Measurements from ENCODE around the gene TAF11. TPM values are rescaled to one million over a fixed set of nuclear protein-coding genes. Genes with fewer than 3 reads are reported as not detected.

Gene TAF11
- total RNA-seq, 1 donor from 2014 or later = 33.8 TPM

DNA sequence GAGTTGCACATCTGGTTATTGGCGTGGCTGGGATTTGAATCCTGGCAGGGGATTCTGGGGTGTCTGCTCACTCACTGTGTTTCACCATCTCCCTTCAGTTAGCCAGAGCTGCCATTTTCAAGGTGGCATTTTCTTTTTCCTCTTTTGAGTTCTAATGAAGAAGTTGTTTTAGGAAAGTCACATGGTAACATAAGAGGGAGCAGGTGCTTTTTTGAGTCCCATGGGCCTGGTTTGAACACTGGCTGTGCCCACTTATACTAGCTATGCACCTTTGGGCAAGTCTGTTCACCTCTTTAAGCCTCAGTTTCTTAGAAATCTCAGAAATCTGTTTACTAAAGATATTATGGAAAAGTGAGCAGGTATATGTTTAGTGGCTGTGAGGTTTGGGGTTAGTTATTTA, 40.9 kb upstream of the TAF11 start:
- Mint-ChIP-seq H3K4me3 (ENCODE audit: unreplicated experiment) (no peak overlapping the region), H3K27ac (ENCODE audit: unreplicated experiment) (no peak overlapping the region), H3K4me1 (ENCODE audit: unreplicated experiment) (peaks cover 3% of the 10 kb centered on the region), H3K27me3 (ENCODE audit: unreplicated experiment) (no peaks in the 10 kb centered on the region), H3K36me3 (ENCODE audit: unreplicated experiment) (no peaks in the 10 kb centered on the region), H3K9me3 (ENCODE audit: unreplicated experiment) (no peaks in the 10 kb centered on the region)
- TF ChIP-seq CTCF (IDR thresholded peaks at IDR 0.05) = no peak
- DNase-seq (ENCODE audit: extremely low spot score, unreplicated experiment) = no peak

DNA sequence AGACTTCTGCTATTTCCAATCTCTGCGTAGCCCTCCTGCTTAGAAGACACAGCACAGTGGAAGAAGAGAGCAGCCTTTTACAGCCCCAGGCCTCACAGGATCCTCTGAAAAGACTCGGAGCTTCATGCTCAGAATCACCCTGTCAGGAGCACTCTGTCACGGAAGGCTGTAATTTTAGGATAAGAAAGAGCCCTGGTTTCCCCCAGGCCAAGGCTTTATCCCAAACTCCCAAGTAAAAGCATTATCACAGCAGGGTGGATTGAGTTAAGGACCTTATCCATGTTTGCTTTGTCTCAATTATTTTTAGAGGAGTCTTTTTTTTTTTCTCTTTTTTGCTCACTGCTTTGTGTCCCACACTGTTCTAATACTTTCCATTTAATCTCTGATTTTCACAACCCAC, 40.4 kb upstream of the TAF11 start:
- Mint-ChIP-seq H3K4me3 (ENCODE audit: unreplicated experiment) (no peak overlapping the region), H3K27me3 (ENCODE audit: unreplicated experiment) (no peaks in the 10 kb centered on the region), H3K9me3 (ENCODE audit: unreplicated experiment) (no peaks in the 10 kb centered on the region), H3K4me1 (ENCODE audit: unreplicated experiment) (peaks cover 3% of the 10 kb centered on the region), H3K27ac (ENCODE audit: unreplicated experiment) (no peak overlapping the region), H3K36me3 (ENCODE audit: unreplicated experiment) (no peaks in the 10 kb centered on the region)
- TF ChIP-seq CTCF (IDR thresholded peaks at IDR 0.05) = no peak
- DNase-seq (ENCODE audit: extremely low spot score, unreplicated experiment) = no peak

GRCh38 chr6:34926655-34927054, 38.8 kb upstream of the TAF11 start:
- no peak for TF ChIP-seq CTCF (IDR thresholded peaks at IDR 0.05)

GRCh38 chr6:34924831-34925625, 37.2 kb upstream of the TAF11 start:
- no peak for DNase-seq (ENCODE audit: extremely low spot score, unreplicated experiment)
- no peaks in the 10 kb centered on the region for H3K36me3 Mint-ChIP-seq (ENCODE audit: unreplicated experiment)
- no peaks in the 10 kb centered on the region for H3K9me3 Mint-ChIP-seq (ENCODE audit: unreplicated experiment)
- peaks cover 3% of the 10 kb centered on the region for H3K4me1 Mint-ChIP-seq (ENCODE audit: unreplicated experiment)
- H3K27me3 Mint-ChIP-seq (ENCODE audit: unreplicated experiment) = no peaks in the 10 kb centered on the region
- TF ChIP-seq CTCF (IDR thresholded peaks at IDR 0.05) = no peak
- no peak overlapping the region for H3K4me3 Mint-ChIP-seq (ENCODE audit: unreplicated experiment)
- H3K27ac Mint-ChIP-seq (ENCODE audit: unreplicated experiment) = no peak overlapping the region

More at GRCh38 chr6:34926655-34927054, 38.8 kb upstream of the TAF11 start:
- no peaks in the 10 kb centered on the region for H3K9me3 Mint-ChIP-seq (ENCODE audit: unreplicated experiment)
- no peaks in the 10 kb centered on the region for H3K27me3 Mint-ChIP-seq (ENCODE audit: unreplicated experiment)
- no peak overlapping the region for H3K4me3 Mint-ChIP-seq (ENCODE audit: unreplicated experiment)
- no peak overlapping the region for H3K27ac Mint-ChIP-seq (ENCODE audit: unreplicated experiment)
- H3K36me3 Mint-ChIP-seq (ENCODE audit: unreplicated experiment) = no peaks in the 10 kb centered on the region
- DNase-seq (ENCODE audit: extremely low spot score, unreplicated experiment) = no peak
- H3K4me1 Mint-ChIP-seq (ENCODE audit: unreplicated experiment) = peaks cover 3% of the 10 kb centered on the region

DNA sequence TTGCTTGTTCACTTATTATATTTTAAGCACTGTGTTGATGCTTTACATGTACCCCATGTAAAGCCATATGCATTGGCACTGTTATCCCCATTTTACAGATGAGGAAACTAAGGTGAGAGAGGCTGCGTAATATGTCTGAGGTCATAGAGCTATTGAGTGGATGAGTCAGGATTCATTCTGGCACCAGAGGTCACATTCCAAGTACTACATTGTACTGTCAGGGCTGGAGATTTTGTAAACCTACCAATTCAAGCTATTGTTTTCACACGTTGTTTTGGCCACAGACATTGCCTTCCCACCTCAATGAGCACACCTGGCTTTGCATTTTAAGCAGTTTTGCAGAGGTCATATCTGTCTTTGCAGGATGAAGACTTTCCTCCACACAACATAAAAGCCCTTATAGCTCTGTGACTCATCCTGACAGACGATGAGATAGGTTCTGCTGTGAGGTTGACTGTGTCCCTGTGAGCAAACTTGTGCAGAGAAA, 34.4 kb upstream of the TAF11 start:
- H3K27me3 Mint-ChIP-seq (ENCODE audit: unreplicated experiment) = no peaks in the 10 kb centered on the region
- H3K4me1 Mint-ChIP-seq (ENCODE audit: unreplicated experiment) = peaks cover 3% of the 10 kb centered on the region

More for the DNA sequence above, 34.4 kb upstream of the TAF11 start:
- H3K4me3 Mint-ChIP-seq (ENCODE audit: unreplicated experiment) = no peak overlapping the region
- no peak overlapping the region for H3K27ac Mint-ChIP-seq (ENCODE audit: unreplicated experiment)
- H3K9me3 Mint-ChIP-seq (ENCODE audit: unreplicated experiment) = no peaks in the 10 kb centered on the region
- H3K36me3 Mint-ChIP-seq (ENCODE audit: unreplicated experiment) = no peaks in the 10 kb centered on the region
- no peak for DNase-seq (ENCODE audit: extremely low spot score, unreplicated experiment)
- TF ChIP-seq CTCF (IDR thresholded peaks at IDR 0.05) = no peak

All from osteocyte (in vitro differentiated cells).